Heart left ventricle (tissue), 13 donors: Measurements from ENCODE around the gene MAPK8IP2.

Source experiments
- CTCF ChIP-seq, 12 donors: fragments of 200-600 bp; sonication (generic) in 4 of 12; IDR thresholded peaks; one replicate each; pipeline versions ENCODE4 v1.5.0 to v1.8.0; 2018 to 2022; ENCODE audit warnings: antibody characterized with exemption in 12 of 12, mild to moderate bottlenecking in 5 of 12
- POLR2A ChIP-seq, 2 donors: fragments of 450-650 bp; IDR thresholded peaks; one replicate each; pipeline ENCODE4 v1.6.1; 2017; ENCODE audit warnings: antibody characterized with exemption in 2 of 2, mild to moderate bottlenecking in 2 of 2, moderate library complexity in 2 of 2
- donor health status: ischemic (EF 13 %, LVEDD 7.1; RV severe dilation, severe dysfunction).
- donor health status: DM: no; HTN: yes; CAD: no.
- donor health status: DM: no; HTN: no; CAD: no.
- donor health status: ischemic (EF 25% LVEDD 6.9; RV normal size, moderate dysfunction).
- donor health status: ischemic (EF 25% LVEDD 5.7; RV mildly dilated, moderate dysfunction).
- donor health status: ischemic (EF 35%, LVEDD 5.7; RV mildly dilated, moderate dysfunction).
- donor health status: nonischemic (EF 11% LVEDD 7.7; RV severe dilation, severe dysfunction).
- donor health status: DM: yes; HTN: yes; CAD: no.
- donor health status: PGD.
- donor health status: ischemic (EF 29% LVEDD 5.4; RV normal size, mild dysfunction).
- donor health status: nonischemic (EF 23%, LVEDD 6.1; RV moderate dilation, normal function).

GRCh38 chr22:50560034-50560433, 40.6 kb upstream of the MAPK8IP2 start:
- no peak for TF ChIP-seq POLR2A (IDR thresholded peaks at IDR 0.05)
- TF ChIP-seq CTCF (IDR thresholded peaks at IDR 0.05), result no peak
